Activated naive CD4-positive, alpha-beta T cell treated with anti-CD3 and anti-CD28 coated beads for 36 hours (primary cell): ENCODE data around the gene CREB5. TPM values are rescaled to one million over a fixed set of nuclear protein-coding genes. Genes with fewer than 3 reads are reported as not detected.

ENCODE experiments used
- CTCF ChIA-PET: fragments of 350-600 bp; sonication (Branson Sonifier 250); formaldehyde crosslinking; loops from one replicate; lab custom pipeline; 2021; ENCODE audit warnings: antibody characterized with exemption; lab: Charles Lee
- DNase-seq: peaks from one replicate; pipeline ENCODE4 v3.0.0-alpha.2; 2020
- H3K27ac Mint-ChIP-seq: one replicate; pipeline ENCODE4 v1.8.0; 2021; ENCODE audit warnings: mild to moderate bottlenecking, mixed read lengths
- H3K27me3 Mint-ChIP-seq: one replicate; pipeline ENCODE4 v1.8.0; 2021; ENCODE audit warnings: low read depth, mixed read lengths
- H3K36me3 Mint-ChIP-seq: one replicate; pipeline ENCODE4 v1.8.0; 2021; ENCODE audit warnings: low read depth, mixed read lengths
- H3K4me1 Mint-ChIP-seq: one replicate; pipeline ENCODE4 v1.8.0; 2021; ENCODE audit warnings: low read depth, mixed read lengths
- H3K4me3 Mint-ChIP-seq: one replicate; pipeline ENCODE4 v1.8.0; 2021; ENCODE audit warnings: mild to moderate bottlenecking, moderate library complexity, mixed read lengths
- H3K9me3 Mint-ChIP-seq: one replicate; pipeline ENCODE4 v1.8.0; 2021; ENCODE audit warnings: mixed read lengths
- intact Hi-C: fragments of 100-400 bp; cut with micrococcal nuclease; formaldehyde crosslinking; loops from one replicate; pipeline ENCODE4 v1.15.1; 2023
- total RNA-seq, 2 experiments: library from RNA; stranded (reverse); gene quantifications; one replicate each; pipeline ENCODE4 v1.2.3, GENCODE V29; 2021

The CREB5 gene
- total RNA-seq, 2 experiments from 2014 or later, result 0.30 to 0.48 TPM

- peaks cover 14% of the 10 kb centered on the region for H3K27me3 Mint-ChIP-seq
- intact Hi-C loops, result no loop called here
- H3K36me3 Mint-ChIP-seq, result no peaks in the 10 kb centered on the region
These were observed 219.7 kb downstream of the CREB5 start for GRCh38 chr7:28631995-28632394.

GRCh38 chr7:28638914-28639313 lies 226.6 kb downstream of the CREB5 start:
- H3K4me1 Mint-ChIP-seq, result no peaks in the 10 kb centered on the region
- CTCF ChIA-PET, result interaction anchor here (0.5 kb wide), 1 partner anchor 74 kb away, joined by 3 read pairs; no protein-coding TSS in a partner anchor
- no peak overlapping the region for H3K4me3 Mint-ChIP-seq
- no peaks in the 10 kb centered on the region for H3K36me3 Mint-ChIP-seq
- DNase-seq, result no peak
- intact Hi-C loops, result no loop called here
- H3K9me3 Mint-ChIP-seq, result no peaks in the 10 kb centered on the region
- peaks cover 10% of the 10 kb centered on the region for H3K27me3 Mint-ChIP-seq
- H3K27ac Mint-ChIP-seq, result no peak overlapping the region

More at GRCh38 chr7:28631995-28632394, 219.7 kb downstream of the CREB5 start:
- CTCF ChIA-PET, result no interaction called here
- Mint-ChIP-seq H3K9me3 (no peaks in the 10 kb centered on the region), H3K27ac (no peak overlapping the region), H3K4me1 (no peaks in the 10 kb centered on the region), H3K4me3 (no peak overlapping the region)
- DNase-seq, result no peak

GRCh38 chr7:28640001-28640400 lies 227.7 kb downstream of the CREB5 start:
- H3K4me1 Mint-ChIP-seq, result no peaks in the 10 kb centered on the region
- peaks cover 13% of the 10 kb centered on the region for H3K27me3 Mint-ChIP-seq
- no peak overlapping the region for H3K27ac Mint-ChIP-seq
- H3K4me3 Mint-ChIP-seq, result no peak overlapping the region
- no peaks in the 10 kb centered on the region for H3K9me3 Mint-ChIP-seq
- CTCF ChIA-PET, result no interaction called here
- intact Hi-C loops, result no loop called here
- no peak for DNase-seq
- H3K36me3 Mint-ChIP-seq, result no peaks in the 10 kb centered on the region

GRCh38 chr7:28641752-28642545 lies 229.6 kb downstream of the CREB5 start:
- Mint-ChIP-seq H3K9me3 (no peaks in the 10 kb centered on the region), H3K27ac (no peak overlapping the region), H3K4me3 (no peak overlapping the region), H3K36me3 (no peaks in the 10 kb centered on the region), H3K27me3 (peaks cover 9% of the 10 kb centered on the region), H3K4me1 (no peaks in the 10 kb centered on the region)
- CTCF ChIA-PET, result interaction anchor here (0.6 kb wide), 1 partner anchor 125 kb away, joined by 3 read pairs; no protein-coding TSS in a partner anchor
- DNase-seq, result no peak
- intact Hi-C loops, result no loop called here

- Mint-ChIP-seq H3K27me3 (peaks cover 9% of the 10 kb centered on the region), H3K9me3 (no peaks in the 10 kb centered on the region), H3K4me3 (no peak overlapping the region), H3K4me1 (no peaks in the 10 kb centered on the region), H3K36me3 (no peaks in the 10 kb centered on the region), H3K27ac (no peak overlapping the region)
- intact Hi-C loops, result no loop called here
- CTCF ChIA-PET, result no interaction called here
- no peak for DNase-seq
These were observed 230.9 kb downstream of the CREB5 start for GRCh38 chr7:28643188-28643569.

GRCh38 chr7:28643584-28644340 lies 231.4 kb downstream of the CREB5 start:
- H3K4me1 Mint-ChIP-seq, result no peaks in the 10 kb centered on the region

GRCh38 chr7:28645866-28646265 lies 233.5 kb downstream of the CREB5 start:
- CTCF ChIA-PET, result no interaction called here
- no peak for DNase-seq
- Mint-ChIP-seq H3K27me3 (peaks cover 9% of the 10 kb centered on the region), H3K9me3 (no peaks in the 10 kb centered on the region), H3K4me3 (no peak overlapping the region), H3K27ac (no peak overlapping the region), H3K4me1 (no peaks in the 10 kb centered on the region), H3K36me3 (no peaks in the 10 kb centered on the region)
- intact Hi-C loops, result no loop called here

More at GRCh38 chr7:28643584-28644340, 231.4 kb downstream of the CREB5 start:
- Mint-ChIP-seq H3K27ac (no peak overlapping the region), H3K36me3 (no peaks in the 10 kb centered on the region), H3K27me3 (peaks cover 9% of the 10 kb centered on the region), H3K4me3 (no peak overlapping the region), H3K9me3 (no peaks in the 10 kb centered on the region)
- DNase-seq, result no peak
- CTCF ChIA-PET, result no interaction called here
- intact Hi-C loops, result no loop called here

- CTCF ChIA-PET, result interaction anchor here (0.6 kb wide), 1 partner anchor 35 kb away, joined by 3 read pairs; no protein-coding TSS in a partner anchor
These were observed 234.2 kb downstream of the CREB5 start for GRCh38 chr7:28646376-28647075.

GRCh38 chr7:28647076-28647421 lies 234.7 kb downstream of the CREB5 start:
- Mint-ChIP-seq H3K36me3 (no peaks in the 10 kb centered on the region), H3K9me3 (no peaks in the 10 kb centered on the region), H3K4me3 (no peak overlapping the region), H3K27me3 (peaks cover 9% of the 10 kb centered on the region), H3K4me1 (no peaks in the 10 kb centered on the region), H3K27ac (no peak overlapping the region)
- DNase-seq, result no peak
- intact Hi-C loops, result no loop called here
- CTCF ChIA-PET, result interaction anchor here (0.6 kb wide), 1 partner anchor 36 kb away, joined by 3 read pairs; no protein-coding TSS in a partner anchor

More at GRCh38 chr7:28646376-28647075, 234.2 kb downstream of the CREB5 start:
- no peak for DNase-seq
- no peak overlapping the region for H3K4me3 Mint-ChIP-seq
- H3K27ac Mint-ChIP-seq, result no peak overlapping the region
- no peaks in the 10 kb centered on the region for H3K36me3 Mint-ChIP-seq
- intact Hi-C loops, result no loop called here
- no peaks in the 10 kb centered on the region for H3K4me1 Mint-ChIP-seq
- H3K9me3 Mint-ChIP-seq, result no peaks in the 10 kb centered on the region
- H3K27me3 Mint-ChIP-seq, result peaks cover 9% of the 10 kb centered on the region

- CTCF ChIA-PET, result no interaction called here
- H3K4me1 Mint-ChIP-seq, result no peaks in the 10 kb centered on the region
- H3K4me3 Mint-ChIP-seq, result no peak overlapping the region
- H3K36me3 Mint-ChIP-seq, result no peaks in the 10 kb centered on the region
- no peak for DNase-seq
- H3K27me3 Mint-ChIP-seq, result peaks cover 5% of the 10 kb centered on the region
- H3K9me3 Mint-ChIP-seq, result no peaks in the 10 kb centered on the region
- intact Hi-C loops, result no loop called here
- no peak overlapping the region for H3K27ac Mint-ChIP-seq
These were observed 236.9 kb downstream of the CREB5 start for GRCh38 chr7:28649189-28649588.

GRCh38 chr7:28649811-28650210 lies 237.5 kb downstream of the CREB5 start:
- CTCF ChIA-PET, result no interaction called here
- intact Hi-C loops, result no loop called here
- no peak for DNase-seq
- no peaks in the 10 kb centered on the region for H3K4me1 Mint-ChIP-seq
- peaks cover 3% of the 10 kb centered on the region for H3K27me3 Mint-ChIP-seq
- H3K4me3 Mint-ChIP-seq, result no peak overlapping the region
- no peaks in the 10 kb centered on the region for H3K36me3 Mint-ChIP-seq
- no peak overlapping the region for H3K27ac Mint-ChIP-seq
- H3K9me3 Mint-ChIP-seq, result no peaks in the 10 kb centered on the region

GRCh38 chr7:28654110-28654509 lies 241.8 kb downstream of the CREB5 start:
- CTCF ChIA-PET, result no interaction called here
- Mint-ChIP-seq H3K27ac (no peak overlapping the region), H3K9me3 (peaks cover 1% of the 10 kb centered on the region), H3K36me3 (no peaks in the 10 kb centered on the region), H3K4me3 (no peak overlapping the region), H3K4me1 (no peaks in the 10 kb centered on the region), H3K27me3 (peaks cover 5% of the 10 kb centered on the region)
- DNase-seq, result no peak
- intact Hi-C loops, result no loop called here
